Stimulated activated CD4-positive, alpha-beta T cell treated with anti-CD3 and anti-CD28 coated beads, Interleukin-4, amount 100 ng/mL, for 4 hours (primary cell): ENCODE data around the gene KIAA0753.
"Not testable (repeated sequence)": the region's sequence is repeated elsewhere in the genome, so short reads cannot be mapped to it uniquely, and the experiment has no call there.

ENCODE experiments used
- DNase-seq, 2 experiments: peaks; one replicate each; pipeline ENCODE4 v3.0.0-alpha.2; 2020

KIAA0753 gene

DNA sequence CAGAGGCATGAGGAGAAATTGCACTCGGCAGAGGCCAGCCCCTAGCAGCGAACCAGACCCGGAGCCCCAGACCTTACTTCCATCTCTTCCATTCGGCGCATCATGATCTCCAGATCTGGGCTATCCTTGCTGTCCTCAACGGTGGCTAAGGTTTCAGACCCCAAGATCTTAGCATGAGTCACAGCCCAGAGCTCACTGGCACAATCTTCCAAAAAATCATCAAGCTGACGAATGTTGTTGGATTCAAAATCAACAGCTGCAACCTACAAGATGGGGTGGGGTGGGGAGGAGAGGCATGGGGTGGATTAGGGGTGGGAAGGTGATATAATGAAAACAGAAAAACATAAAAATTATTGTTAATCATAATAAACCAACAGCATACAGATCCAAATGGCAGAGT, 44.4 kb downstream of the KIAA0753 start:
- DNase-seq = no peak

DNA sequence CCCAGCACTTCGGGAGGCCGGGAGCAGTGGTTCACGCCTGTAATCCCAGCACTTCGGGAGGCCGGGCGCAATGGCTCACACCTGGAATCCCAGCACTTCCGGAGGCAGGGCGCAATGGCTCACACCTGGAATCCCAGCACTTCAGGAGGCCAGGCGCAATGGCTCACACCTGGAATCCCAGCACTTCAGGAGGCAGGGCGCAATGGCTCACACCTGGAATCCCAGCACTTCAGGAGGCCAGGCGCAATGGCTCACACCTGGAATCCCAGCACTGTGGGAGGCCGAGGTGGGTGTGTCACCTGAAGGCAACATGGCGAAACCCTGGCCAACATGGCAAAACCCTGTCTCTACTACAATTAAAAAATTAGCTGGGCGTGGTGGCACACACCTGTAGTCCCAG, 47.1 kb downstream of the KIAA0753 start:
- not testable (repeated sequence) for DNase-seq

- DNase-seq = no peak
Measured at GRCh38 chr17:6592173-6592572, 48.3 kb downstream of the KIAA0753 start.

- DNase-seq = no peak
Measured at GRCh38 chr17:6591599-6592158, 48.8 kb downstream of the KIAA0753 start.

- no peak for DNase-seq
Measured at GRCh38 chr17:6589266-6589946, 51.1 kb downstream of the KIAA0753 start.

DNA sequence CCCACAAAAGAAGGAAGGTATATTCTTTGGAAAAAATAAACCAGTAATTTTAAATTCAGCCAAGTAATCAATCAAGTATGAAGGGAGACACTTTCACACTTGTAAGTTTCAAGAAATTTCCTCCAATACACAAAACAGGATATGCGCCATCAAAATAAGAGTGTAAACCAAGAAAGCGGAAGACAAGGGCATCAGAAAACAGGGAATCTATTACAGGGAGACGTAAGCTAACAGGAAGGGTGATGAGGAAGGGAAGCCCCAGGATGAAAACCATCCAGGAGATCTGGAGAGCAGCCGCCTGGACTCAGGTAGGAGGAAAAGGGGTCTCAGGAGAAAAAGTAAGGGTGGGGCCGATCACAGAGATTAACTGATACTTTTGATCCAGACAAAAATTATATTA, 52.3 kb downstream of the KIAA0753 start:
- no peak for DNase-seq

- no peak for DNase-seq
Measured at GRCh38 chr17:6587310-6587709, 53.2 kb downstream of the KIAA0753 start.

- no peak for DNase-seq
Measured at GRCh38 chr17:6583411-6583810, 57.1 kb downstream of the KIAA0753 start.

DNA sequence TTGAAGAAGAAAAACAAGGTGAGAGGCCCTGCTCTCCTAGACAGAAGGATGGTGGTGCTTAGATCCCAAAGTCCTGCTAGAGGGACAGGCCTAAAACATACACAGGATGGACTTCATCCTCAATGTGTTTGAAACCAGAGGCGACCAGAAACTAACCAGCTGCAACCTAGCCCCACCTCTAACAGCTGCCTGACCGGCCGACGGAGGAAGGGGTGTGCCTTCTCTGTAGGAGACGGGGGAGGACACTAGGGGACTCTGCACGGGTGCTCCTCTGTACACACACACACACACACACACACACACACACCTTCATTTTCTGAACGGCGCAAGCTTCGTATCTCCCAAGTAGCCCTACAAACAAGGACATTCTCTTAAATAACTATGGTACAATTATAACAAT, 59.9 kb downstream of the KIAA0753 start:
- no peak for DNase-seq

- no peak for DNase-seq
Measured at GRCh38 chr17:6578491-6578890, 62.0 kb downstream of the KIAA0753 start.

- no peak for DNase-seq
Measured at GRCh38 chr17:6577686-6578263, 62.7 kb downstream of the KIAA0753 start.

- no peak for DNase-seq
Measured at GRCh38 chr17:6576038-6576785, 64.3 kb downstream of the KIAA0753 start.

DNA sequence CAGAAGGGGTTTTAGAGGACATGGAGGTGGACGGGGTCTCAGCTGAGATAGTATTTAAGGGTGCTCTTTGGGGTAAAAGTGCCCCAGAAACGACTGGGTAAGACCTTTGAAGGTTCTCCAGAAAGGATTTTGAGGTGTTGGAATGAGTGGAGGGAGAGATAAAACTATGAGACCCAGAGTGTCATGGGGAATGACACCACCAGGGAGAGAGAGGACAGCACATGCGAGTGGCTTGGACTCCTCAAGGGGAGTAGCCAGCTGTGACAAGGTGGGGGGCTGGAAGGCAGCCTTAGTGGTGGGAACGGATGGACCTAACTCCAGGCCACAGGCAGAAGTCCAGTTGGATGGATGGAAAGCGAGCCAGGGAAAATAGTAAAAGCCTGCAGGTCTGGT, 64.9 kb downstream of the KIAA0753 start:
- no peak for DNase-seq

DNA sequence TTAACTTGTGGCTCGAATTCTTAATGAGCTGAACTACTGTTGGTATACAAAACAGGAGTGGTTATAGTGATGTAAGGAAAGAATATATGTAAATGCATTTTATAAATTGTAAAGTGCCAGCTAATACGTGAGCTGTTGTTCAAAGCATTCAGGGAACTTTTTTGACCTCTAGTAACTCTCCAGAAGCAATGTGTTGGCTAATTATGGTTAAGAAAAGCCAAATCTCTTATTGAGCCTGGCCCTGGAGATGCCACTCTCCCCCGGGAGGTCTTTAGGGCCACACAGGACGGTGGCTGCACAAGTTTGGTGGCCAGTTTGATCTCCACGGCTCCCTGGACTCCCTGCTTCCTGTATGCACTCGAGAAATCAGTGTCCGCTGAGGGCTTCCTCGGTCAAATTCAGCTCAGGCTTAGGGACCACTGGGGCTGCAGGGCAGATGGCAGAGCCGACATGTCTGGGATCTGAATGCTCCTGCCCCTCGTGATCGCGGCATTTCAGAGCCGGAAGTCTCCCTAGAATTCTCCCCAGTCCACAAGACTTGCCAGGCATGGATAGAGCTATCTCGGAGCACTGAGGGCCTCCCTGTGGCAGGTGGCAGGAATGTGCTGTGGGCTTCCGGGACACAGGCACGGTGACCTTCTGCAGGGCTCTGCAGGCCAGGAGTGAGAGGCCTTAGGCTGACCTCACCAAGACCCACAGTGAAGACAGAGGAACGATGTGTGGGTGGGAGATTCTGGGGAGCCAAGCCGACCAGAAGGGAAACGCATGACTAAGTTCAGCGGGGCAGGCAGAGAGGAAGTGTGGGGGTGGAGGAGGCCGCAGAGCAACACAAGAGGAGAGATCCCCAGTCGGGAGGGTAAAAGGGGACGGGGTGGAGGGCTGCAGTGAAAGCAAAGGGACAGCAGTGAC, 65.6 kb downstream of the KIAA0753 start:
- peak; percentile 25 to 40 for DNase-seq

DNA sequence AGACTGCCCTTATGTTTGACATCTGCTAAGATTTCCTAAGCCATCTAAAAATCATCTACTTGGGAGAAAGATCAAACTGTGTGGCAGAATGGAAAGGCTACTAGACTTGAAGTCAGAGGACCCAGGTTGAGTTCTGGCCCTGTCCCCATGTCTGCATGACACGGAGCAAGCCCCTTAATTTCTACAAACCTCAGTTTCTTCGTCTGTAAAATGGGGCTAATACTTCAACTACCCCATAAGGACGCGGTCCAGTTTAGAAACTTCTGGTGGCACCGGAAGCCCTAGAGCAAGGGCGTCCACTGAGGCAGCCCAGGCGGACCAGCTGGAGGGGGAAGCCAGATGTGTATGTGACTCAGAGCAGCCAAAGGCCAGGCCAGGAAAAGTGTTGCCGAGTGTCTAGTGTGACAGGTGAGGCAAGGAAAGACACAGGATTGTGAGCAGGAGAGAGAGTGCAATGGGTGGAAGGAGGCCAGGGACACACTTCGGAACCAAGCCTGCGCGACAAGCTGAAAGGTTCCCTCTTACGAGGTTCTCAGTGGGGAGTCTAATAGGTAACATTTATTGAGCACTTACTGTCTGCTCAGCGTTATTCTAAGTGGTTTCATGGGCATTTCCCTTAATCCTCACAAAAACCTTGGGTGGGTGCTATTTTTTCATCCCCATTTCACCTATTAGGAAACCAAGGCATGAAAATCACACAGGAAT, 66.4 kb downstream of the KIAA0753 start:
- no peak for DNase-seq

GRCh38 chr17:6573495-6573894, 67.0 kb downstream of the KIAA0753 start:
- not testable (repeated sequence) for DNase-seq

- no peak for DNase-seq
Measured at GRCh38 chr17:6572972-6573370, 67.5 kb downstream of the KIAA0753 start.

GRCh38 chr17:6571452-6571781, 69.1 kb downstream of the KIAA0753 start:
- no peak for DNase-seq

- no peak for DNase-seq
Measured at GRCh38 chr17:6570731-6571451, 69.6 kb downstream of the KIAA0753 start.

DNA sequence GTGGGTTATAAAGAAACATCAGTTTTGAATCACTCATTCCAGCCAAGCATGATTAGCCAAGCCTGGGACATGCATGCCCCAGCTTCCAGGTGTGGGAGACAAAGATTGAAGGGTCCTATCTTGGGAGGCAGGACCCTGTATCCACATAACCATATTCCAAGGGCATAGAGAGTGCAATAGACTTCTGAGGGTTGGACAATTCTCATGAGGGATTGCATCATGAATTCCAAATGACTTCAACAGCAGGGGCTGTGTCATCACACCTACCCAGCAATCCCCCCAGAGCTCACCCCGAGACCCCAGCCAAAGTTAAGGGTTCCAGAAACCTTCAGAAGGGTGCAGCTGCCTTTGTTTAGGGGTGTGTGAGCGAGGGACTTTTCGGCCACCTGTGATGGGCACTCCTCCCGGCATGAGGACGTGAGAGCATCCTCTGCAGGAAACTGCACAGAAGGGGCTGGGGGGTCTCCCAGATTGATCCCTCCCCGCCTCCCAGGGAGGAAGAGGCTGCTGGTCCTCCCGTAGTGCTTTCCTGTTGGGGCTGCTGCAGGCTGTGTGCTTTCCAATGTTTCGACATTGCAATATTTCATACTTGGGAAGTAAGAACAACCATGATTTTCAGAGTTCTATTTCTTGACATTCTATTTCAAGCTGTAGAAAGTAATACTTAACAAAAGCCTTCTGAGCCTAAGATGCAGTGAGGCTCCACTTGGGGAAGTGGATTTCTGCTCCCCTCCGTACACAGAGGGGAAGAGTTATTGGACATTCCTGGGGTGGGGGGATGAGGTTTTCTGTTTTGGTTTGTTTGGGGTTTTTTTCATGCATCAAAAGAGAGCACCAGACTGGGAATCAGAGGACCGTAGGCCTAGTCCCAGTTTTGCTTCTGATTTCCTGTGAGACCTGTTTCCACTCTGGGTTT, 70.9 kb downstream of the KIAA0753 start:
- DNase-seq = no peak
